Endothelial cell (in vitro differentiated cells): ENCODE results near the gene LECT2. TPM values are rescaled to one million over a fixed set of nuclear protein-coding genes. Genes with fewer than 3 reads are reported as not detected.

ENCODE experiments used
- DNase-seq: peaks from one replicate; pipeline ENCODE4 v3.0.0; 2021; ENCODE audit warnings: low spot score
- H3K27ac Mint-ChIP-seq: one replicate; pipeline ENCODE4 v1.8.0; 2021; ENCODE audit warnings: mixed read lengths, inconsistent platforms; ENCODE audit not compliant: unreplicated experiment
- H3K27me3 Mint-ChIP-seq: one replicate; pipeline ENCODE4 v1.8.0; 2021; ENCODE audit warnings: mild to moderate bottlenecking, moderate library complexity, mixed read lengths, inconsistent platforms; ENCODE audit not compliant: unreplicated experiment
- H3K36me3 Mint-ChIP-seq: one replicate; pipeline ENCODE4 v1.8.0; 2021; ENCODE audit warnings: mild to moderate bottlenecking, low read depth, mixed read lengths, inconsistent platforms; ENCODE audit not compliant: unreplicated experiment
- H3K4me1 Mint-ChIP-seq: one replicate; pipeline ENCODE4 v1.8.0; 2021; ENCODE audit warnings: mild to moderate bottlenecking, mixed read lengths, inconsistent platforms; ENCODE audit not compliant: unreplicated experiment
- H3K4me3 Mint-ChIP-seq: one replicate; pipeline ENCODE4 v1.8.0; 2021; ENCODE audit warnings: mild to moderate bottlenecking, mixed read lengths, inconsistent platforms; ENCODE audit not compliant: unreplicated experiment
- H3K9me3 Mint-ChIP-seq: one replicate; pipeline ENCODE4 v1.8.0; 2021; ENCODE audit warnings: mixed read lengths, inconsistent platforms; ENCODE audit not compliant: unreplicated experiment
- CTCF ChIP-seq: fragments of 200-600 bp; sonication (generic); IDR thresholded peaks from one replicate; pipeline ENCODE4 v1.5.0; 2021; ENCODE audit warnings: antibody characterized with exemption; ENCODE audit not compliant: unreplicated experiment
- total RNA-seq: library from RNA; stranded (reverse); fragmentation: NEBNext Ultra II Directional; extraction: Animal tissue kit (Norgen Biotek cat#: 25700); gene quantifications from one replicate; pipeline ENCODE4 v1.2.1, GENCODE V29; 2021; ENCODE audit not compliant: unreplicated experiment

Gene LECT2
- total RNA-seq, 1 donor from 2014 or later: not detected

- H3K36me3 Mint-ChIP-seq: no peaks in the 10 kb centered on the region
- no peaks in the 10 kb centered on the region for H3K9me3 Mint-ChIP-seq
- TF ChIP-seq CTCF: no peak
- peaks cover 3% of the 10 kb centered on the region for H3K4me1 Mint-ChIP-seq
- no peak overlapping the region for H3K27ac Mint-ChIP-seq
- peaks cover 3% of the 10 kb centered on the region for H3K27me3 Mint-ChIP-seq
- H3K4me3 Mint-ChIP-seq: no peak overlapping the region
- no peak for DNase-seq
These were observed 19.8 kb downstream of the LECT2 start for GRCh38 chr5:135934939-135935338.

- H3K9me3 Mint-ChIP-seq: no peaks in the 10 kb centered on the region
- peak; percentile 18 for DNase-seq
- TF ChIP-seq CTCF: no peak
- H3K27me3 Mint-ChIP-seq: peaks cover 6% of the 10 kb centered on the region
- H3K4me1 Mint-ChIP-seq: no peaks in the 10 kb centered on the region
- peak overlapping the region; percentile 80 for H3K4me3 Mint-ChIP-seq
- no peak overlapping the region for H3K27ac Mint-ChIP-seq
- no peaks in the 10 kb centered on the region for H3K36me3 Mint-ChIP-seq
These were observed 23.9 kb downstream of the LECT2 start for GRCh38 chr5:135930949-135931295.

- Mint-ChIP-seq H3K4me3 (peak overlapping the region; percentile 80), H3K9me3 (no peaks in the 10 kb centered on the region), H3K27ac (no peak overlapping the region), H3K4me1 (no peaks in the 10 kb centered on the region), H3K36me3 (no peaks in the 10 kb centered on the region), H3K27me3 (peaks cover 6% of the 10 kb centered on the region)
- DNase-seq: peak; percentile 30
- TF ChIP-seq CTCF: no peak
These were observed 24.5 kb downstream of the LECT2 start for GRCh38 chr5:135930029-135930948.

- no peak for DNase-seq
- no peak overlapping the region for H3K27ac Mint-ChIP-seq
- peaks cover 4% of the 10 kb centered on the region for H3K27me3 Mint-ChIP-seq
- no peaks in the 10 kb centered on the region for H3K36me3 Mint-ChIP-seq
- no peak for TF ChIP-seq CTCF
- no peak overlapping the region for H3K4me3 Mint-ChIP-seq
- no peaks in the 10 kb centered on the region for H3K4me1 Mint-ChIP-seq
- H3K9me3 Mint-ChIP-seq: no peaks in the 10 kb centered on the region
These were observed 33.4 kb downstream of the LECT2 start for GRCh38 chr5:135921388-135921787.

GRCh38 chr5:135920199-135920598 lies 34.6 kb downstream of the LECT2 start:
- H3K4me3 Mint-ChIP-seq: no peak overlapping the region
- no peak overlapping the region for H3K27ac Mint-ChIP-seq
- TF ChIP-seq CTCF: no peak
- no peaks in the 10 kb centered on the region for H3K36me3 Mint-ChIP-seq
- no peak for DNase-seq
- no peaks in the 10 kb centered on the region for H3K9me3 Mint-ChIP-seq
- no peaks in the 10 kb centered on the region for H3K4me1 Mint-ChIP-seq
- H3K27me3 Mint-ChIP-seq: peaks cover 2% of the 10 kb centered on the region
